Lower lobe of right lung (tissue), 2 donors: ENCODE measurements around the gene SAFB2. TPM values are rescaled to one million over a fixed set of nuclear protein-coding genes. Genes with fewer than 3 reads are reported as not detected.
A peak's percentile ranks its signal among the peaks of the same experiment; 100 is the strongest.

Source experiments
- ATAC-seq, 2 donors: fragments of 200-7000 bp; cut with Tn5 transposase; one replicate each; pipeline ENCODE4 v1.9.1; 2020 to 2022; ENCODE audit warnings: mild to moderate bottlenecking in 2 of 2, moderate library complexity in 2 of 2
- DNase-seq: peaks from one replicate; pipeline ENCODE4 v3.0.0-alpha.2; 2020
- H3K27ac ChIP-seq: fragments of 200-600 bp; one replicate; pipeline ENCODE4 v1.8.0; 2022
- H3K27me3 ChIP-seq: fragments of 200-600 bp; one replicate; pipeline ENCODE4 v1.8.0; 2022; ENCODE audit warnings: low read depth
- H3K36me3 ChIP-seq: fragments of 200-600 bp; one replicate; pipeline ENCODE4 v1.8.0; 2022; ENCODE audit warnings: mild to moderate bottlenecking
- H3K4me1 ChIP-seq: fragments of 200-600 bp; one replicate; pipeline ENCODE4 v1.8.0; 2022
- H3K4me3 ChIP-seq: fragments of 200-600 bp; one replicate; pipeline ENCODE4 v1.8.0; 2022; ENCODE audit warnings: mild to moderate bottlenecking
- H3K9me3 ChIP-seq: fragments of 200-600 bp; one replicate; pipeline ENCODE4 v1.8.0; 2022
- intact Hi-C: fragments of 100-400 bp; cut with DNase I; formaldehyde crosslinking; loops from one replicate; pipeline ENCODE4 v1.11.0; 2022
- total RNA-seq: library from RNA; stranded (reverse); fragmentation: NEBNext Ultra II Directional; extraction: Animal tissue kit (Norgen Biotek cat#: 25700); gene quantifications from one replicate; pipeline ENCODE4 v1.2.1, GENCODE V29; 2021
- TF ChIP-seq, protein P1 (sequence below): fragments of 200-600 bp; IDR thresholded peaks from one replicate; pipeline ENCODE4 v1.8.0; 2022; ENCODE audit warnings: antibody characterized with exemption, mild to moderate bottlenecking
- donor health status: DM: no; HTN: yes; CAD: no; lungs with severe emphysema.

Gene SAFB2
- total RNA-seq, 1 donor from 2014 or later = 81.8 TPM

DNA sequence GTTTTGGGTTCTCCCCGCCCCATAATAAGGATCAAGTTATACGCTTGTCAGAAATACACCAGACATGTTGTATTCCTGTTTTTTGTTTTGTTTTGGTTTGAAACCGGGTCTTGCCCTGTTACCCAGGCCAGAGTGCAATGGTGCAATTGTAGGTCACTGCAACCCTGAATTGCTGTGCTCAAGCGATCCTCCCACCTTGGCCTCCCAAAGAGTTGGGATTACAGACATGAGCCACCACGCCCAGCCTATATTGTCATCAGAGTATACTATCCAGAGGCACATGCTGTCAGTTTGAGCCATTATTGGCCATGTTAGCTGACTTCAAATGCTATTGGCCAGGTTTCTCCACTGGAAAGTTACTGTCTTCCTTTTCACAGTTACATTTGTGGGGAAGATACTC is 10.1 kb upstream of the SAFB2 start:
- Histone ChIP-seq H3K9me3 (no peaks in the 10 kb centered on the region), H3K27ac (no peak overlapping the region), H3K27me3 (no peaks in the 10 kb centered on the region), H3K4me3 (no peak overlapping the region), H3K36me3 (peaks cover 29% of the 10 kb centered on the region), H3K4me1 (peaks cover 82% of the 10 kb centered on the region)
- ATAC-seq = no peak
- intact Hi-C loops = no loop called here
- TF ChIP-seq, protein P1, sequence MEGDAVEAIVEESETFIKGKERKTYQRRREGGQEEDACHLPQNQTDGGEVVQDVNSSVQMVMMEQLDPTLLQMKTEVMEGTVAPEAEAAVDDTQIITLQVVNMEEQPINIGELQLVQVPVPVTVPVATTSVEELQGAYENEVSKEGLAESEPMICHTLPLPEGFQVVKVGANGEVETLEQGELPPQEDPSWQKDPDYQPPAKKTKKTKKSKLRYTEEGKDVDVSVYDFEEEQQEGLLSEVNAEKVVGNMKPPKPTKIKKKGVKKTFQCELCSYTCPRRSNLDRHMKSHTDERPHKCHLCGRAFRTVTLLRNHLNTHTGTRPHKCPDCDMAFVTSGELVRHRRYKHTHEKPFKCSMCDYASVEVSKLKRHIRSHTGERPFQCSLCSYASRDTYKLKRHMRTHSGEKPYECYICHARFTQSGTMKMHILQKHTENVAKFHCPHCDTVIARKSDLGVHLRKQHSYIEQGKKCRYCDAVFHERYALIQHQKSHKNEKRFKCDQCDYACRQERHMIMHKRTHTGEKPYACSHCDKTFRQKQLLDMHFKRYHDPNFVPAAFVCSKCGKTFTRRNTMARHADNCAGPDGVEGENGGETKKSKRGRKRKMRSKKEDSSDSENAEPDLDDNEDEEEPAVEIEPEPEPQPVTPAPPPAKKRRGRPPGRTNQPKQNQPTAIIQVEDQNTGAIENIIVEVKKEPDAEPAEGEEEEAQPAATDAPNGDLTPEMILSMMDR = no peak
- no peak for DNase-seq

DNA sequence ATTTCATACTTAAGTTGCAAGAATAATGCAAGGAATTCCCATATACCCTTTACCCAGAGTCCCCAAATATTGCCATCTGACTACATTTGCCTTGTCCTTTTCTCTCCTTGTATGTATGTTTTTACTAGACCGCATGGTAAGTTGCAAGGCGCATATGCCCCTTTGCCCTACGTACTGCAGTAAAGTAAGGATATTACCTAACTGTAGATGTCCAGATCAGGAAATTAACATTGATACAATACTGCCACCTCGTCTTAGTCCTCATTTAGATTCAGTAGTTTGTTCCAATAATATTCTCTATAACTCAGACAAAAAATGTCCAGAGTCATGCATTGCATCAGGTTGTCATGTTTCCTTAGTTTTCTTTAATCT is 9.7 kb upstream of the SAFB2 start:
- Histone ChIP-seq H3K27ac (peak overlapping the region; percentile 29), H3K27me3 (no peaks in the 10 kb centered on the region), H3K36me3 (peaks cover 33% of the 10 kb centered on the region), H3K4me1 (peaks cover 82% of the 10 kb centered on the region), H3K9me3 (no peaks in the 10 kb centered on the region), H3K4me3 (no peak overlapping the region)
- DNase-seq (no peak), ATAC-seq (no peak)
- intact Hi-C loops = no loop called here
- TF ChIP-seq, protein P1 = no peak

DNA sequence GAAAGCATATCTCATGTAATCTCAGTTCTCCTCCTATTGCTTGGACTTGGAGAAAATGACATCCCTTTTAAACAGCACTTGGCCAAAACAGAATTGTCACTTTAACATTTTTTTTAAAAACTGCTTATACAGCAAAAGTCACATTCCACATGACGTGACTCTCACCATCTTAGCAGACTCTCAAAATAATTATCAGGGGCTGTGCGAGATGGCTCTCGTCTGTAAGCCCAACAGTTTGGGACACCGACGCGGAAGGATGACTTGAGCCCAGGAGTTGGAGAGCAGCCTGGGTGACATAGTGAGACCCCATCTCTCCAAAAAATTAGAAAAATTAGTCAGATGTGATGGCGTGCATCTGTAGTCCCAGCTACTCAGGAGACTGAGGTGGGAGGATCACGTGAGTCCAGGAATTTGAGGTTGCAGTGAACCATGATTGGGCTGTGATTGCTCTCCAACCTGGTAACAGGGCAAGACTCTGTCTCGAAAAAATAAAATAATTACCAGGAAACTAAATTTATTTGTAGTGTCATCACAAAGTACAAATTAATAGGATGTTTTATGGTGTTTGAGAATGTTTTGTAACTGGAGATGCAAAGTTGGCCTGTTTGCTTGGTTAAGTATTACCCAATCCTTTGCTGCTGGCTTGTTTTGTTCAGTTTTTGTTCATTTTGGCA is 9.1 kb upstream of the SAFB2 start:
- ATAC-seq (no peak), DNase-seq (no peak)
- TF ChIP-seq, protein P1 = no peak
- intact Hi-C loops = no loop called here
- H3K4me1 ChIP-seq = peaks cover 84% of the 10 kb centered on the region
- H3K27ac ChIP-seq = peak overlapping the region; percentile 29
- H3K36me3 ChIP-seq = peaks cover 38% of the 10 kb centered on the region
- no peak overlapping the region for H3K4me3 ChIP-seq
- no peaks in the 10 kb centered on the region for H3K9me3 ChIP-seq
- H3K27me3 ChIP-seq = no peaks in the 10 kb centered on the region

DNA sequence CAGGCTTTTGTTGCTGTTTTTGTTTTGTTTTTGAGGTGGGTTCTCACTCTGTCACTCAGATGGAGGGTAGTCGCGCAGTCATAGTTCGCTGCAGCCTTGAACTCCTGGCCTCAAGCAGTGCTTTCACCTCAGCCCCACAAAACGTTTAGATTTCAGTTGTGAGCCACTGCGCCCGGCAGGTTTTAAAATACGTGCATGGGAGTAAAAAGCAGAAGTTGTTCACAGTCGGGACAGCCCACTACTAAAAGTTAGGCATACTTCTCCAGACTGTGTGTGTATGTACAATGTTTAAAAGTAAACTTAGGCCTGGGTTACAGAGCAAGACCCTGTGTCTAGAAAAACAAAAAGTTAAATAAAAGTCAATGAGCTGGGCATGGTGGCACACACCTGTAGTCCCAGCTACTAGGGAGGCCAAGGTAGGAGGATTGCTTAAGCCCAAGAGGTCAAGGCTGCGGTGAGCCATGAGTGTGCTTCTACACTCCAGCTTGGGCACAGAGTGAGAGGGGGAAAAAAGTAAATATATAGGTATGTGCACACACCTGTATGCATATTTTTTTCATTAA is 6.4 kb upstream of the SAFB2 start:
- peaks cover 90% of the 10 kb centered on the region for H3K4me1 ChIP-seq
- H3K4me3 ChIP-seq = no peak overlapping the region
- H3K36me3 ChIP-seq = peaks cover 56% of the 10 kb centered on the region
- TF ChIP-seq, protein P1 = no peak
- no peak for DNase-seq
- no peaks in the 10 kb centered on the region for H3K27me3 ChIP-seq
- H3K9me3 ChIP-seq = no peaks in the 10 kb centered on the region
- H3K27ac ChIP-seq = no peak overlapping the region
- intact Hi-C loops = no loop called here
- ATAC-seq = peak; percentile 31 to 47

DNA sequence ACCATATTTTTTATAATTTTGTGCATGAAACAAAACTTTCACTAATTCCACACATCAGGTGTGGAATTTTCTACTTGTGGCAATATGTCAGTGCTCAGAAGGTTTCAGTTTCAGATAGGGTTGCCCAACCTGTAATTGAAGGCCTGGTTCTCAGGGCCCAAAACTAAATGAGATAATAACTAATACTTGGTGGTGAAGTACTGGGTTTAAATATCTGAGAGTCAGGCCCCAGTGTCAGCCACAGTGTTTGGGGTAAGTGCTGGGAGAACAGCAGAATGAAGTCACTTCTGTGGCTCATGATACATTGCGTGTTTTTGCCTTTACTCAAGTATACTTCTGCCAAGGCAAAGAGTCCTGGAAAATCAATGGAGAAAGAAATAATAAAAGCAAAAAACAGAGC is 5.9 kb upstream of the SAFB2 start:
- DNase-seq (no peak), ATAC-seq (no peak)
- Histone ChIP-seq H3K36me3 (peaks cover 56% of the 10 kb centered on the region), H3K4me3 (no peak overlapping the region), H3K27me3 (no peaks in the 10 kb centered on the region), H3K4me1 (peaks cover 90% of the 10 kb centered on the region), H3K27ac (no peak overlapping the region), H3K9me3 (no peaks in the 10 kb centered on the region)
- intact Hi-C loops = no loop called here
- TF ChIP-seq, protein P1 = no peak
